Neural progenitor cell (in vitro differentiated cells): Measurements from ENCODE around the gene NBEA.

ENCODE experiments used
- EZH2 ChIP-seq: fragments of 200-600 bp; sonication (generic); IDR thresholded peaks from 2 replicates; pipeline ENCODE4 v1.6.1; 2017; ENCODE audit warnings: antibody characterized with exemption, mild to moderate bottlenecking, moderate library complexity
- TF ChIP-seq, protein P1 (sequence below): fragments of 200-600 bp; sonication (generic); IDR thresholded peaks from 2 replicates; pipeline ENCODE4 v1.5.1; 2017; ENCODE audit warnings: antibody characterized with exemption, mild to moderate bottlenecking

DNA sequence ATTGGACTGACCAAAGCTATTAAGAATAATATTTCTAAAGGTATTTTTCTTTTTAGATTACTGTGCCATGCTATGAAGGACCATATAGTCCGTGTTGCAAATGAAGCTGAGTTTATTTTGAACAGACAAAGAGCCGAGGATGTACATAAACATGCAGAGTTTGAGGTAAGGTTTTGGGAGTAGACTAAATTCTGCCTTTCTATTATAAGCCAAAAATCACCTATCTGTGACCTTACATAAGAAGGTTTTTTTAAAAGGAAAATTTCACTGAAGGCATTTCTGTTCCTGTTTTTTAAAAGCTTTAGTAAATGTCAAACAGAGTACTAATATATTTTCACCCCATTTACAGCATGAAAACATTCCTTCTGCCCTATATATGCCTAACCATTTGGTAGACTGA, 407.0 kb downstream of the NBEA start:
- TF ChIP-seq, protein P1, sequence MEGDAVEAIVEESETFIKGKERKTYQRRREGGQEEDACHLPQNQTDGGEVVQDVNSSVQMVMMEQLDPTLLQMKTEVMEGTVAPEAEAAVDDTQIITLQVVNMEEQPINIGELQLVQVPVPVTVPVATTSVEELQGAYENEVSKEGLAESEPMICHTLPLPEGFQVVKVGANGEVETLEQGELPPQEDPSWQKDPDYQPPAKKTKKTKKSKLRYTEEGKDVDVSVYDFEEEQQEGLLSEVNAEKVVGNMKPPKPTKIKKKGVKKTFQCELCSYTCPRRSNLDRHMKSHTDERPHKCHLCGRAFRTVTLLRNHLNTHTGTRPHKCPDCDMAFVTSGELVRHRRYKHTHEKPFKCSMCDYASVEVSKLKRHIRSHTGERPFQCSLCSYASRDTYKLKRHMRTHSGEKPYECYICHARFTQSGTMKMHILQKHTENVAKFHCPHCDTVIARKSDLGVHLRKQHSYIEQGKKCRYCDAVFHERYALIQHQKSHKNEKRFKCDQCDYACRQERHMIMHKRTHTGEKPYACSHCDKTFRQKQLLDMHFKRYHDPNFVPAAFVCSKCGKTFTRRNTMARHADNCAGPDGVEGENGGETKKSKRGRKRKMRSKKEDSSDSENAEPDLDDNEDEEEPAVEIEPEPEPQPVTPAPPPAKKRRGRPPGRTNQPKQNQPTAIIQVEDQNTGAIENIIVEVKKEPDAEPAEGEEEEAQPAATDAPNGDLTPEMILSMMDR = no peak
- TF ChIP-seq EZH2 = no peak
